ENCODE data around the gene ERC2. TPM values are rescaled to one million over a fixed set of nuclear protein-coding genes. Genes with fewer than 3 reads are reported as not detected.

The ERC2 gene
- total RNA-seq, 1 experiment from 2014 or later: 0.77 TPM

DNA sequence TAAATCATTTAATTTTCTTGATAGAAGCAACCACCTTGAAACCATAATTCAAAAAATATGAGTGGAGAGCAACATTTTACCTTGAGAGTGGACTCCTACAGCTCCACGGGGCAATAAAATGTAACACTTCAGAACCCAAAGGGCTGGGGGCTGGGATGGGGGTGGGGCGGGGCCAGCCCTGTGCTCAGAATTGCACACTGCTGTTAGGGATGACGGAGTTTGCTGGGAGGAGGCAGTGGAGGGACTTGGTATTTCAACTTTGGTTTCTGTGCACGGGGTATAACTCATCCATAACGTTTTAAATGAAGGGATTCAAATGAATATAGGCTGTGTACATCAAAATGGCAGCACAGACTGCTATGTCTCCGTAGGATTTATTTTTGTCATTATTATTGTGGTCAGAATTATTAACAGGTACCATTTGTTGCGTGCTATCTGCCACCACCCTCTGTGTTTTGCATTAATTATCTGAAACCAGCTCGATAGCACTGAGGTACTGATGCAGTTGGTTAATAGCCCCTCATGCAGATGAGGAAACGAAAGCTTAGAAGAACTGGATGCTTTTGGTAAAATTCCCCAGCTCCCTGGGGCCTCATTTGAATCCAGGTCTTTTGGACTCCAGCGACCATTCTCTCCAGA, 951.8 kb downstream of the ERC2 start:
- Histone ChIP-seq H2AFZ (ENCODE audit: low read length) (no peak overlapping the region), H3K9ac (ENCODE audit: low read length) (no peak overlapping the region), H3K27me3 (ENCODE audit: low read length) (no peaks in the 10 kb centered on the region), H3K9me2 (replicated peaks; ENCODE audit: low read length) (no peaks in the 10 kb centered on the region), H3K4me2 (ENCODE audit: low read length) (no peak overlapping the region), H3K36me3 (ENCODE audit: low read depth, low read length) (no peaks in the 10 kb centered on the region), H3K79me2 (ENCODE audit: low read length) (no peaks in the 10 kb centered on the region), H3F3A (ENCODE audit: low read length, unreplicated experiment) (peaks cover 7% of the 10 kb centered on the region), H3K4me1 (ENCODE audit: insufficient read depth, low read length) (peaks cover 38% of the 10 kb centered on the region), H3K4me3 (ENCODE audit: low read length) (no peak overlapping the region), H3K9me3 (ENCODE audit: low read length) (no peaks in the 10 kb centered on the region), H3K27ac (ENCODE audit: low read length) (no peak overlapping the region), H4K20me1 (ENCODE audit: low read length) (no peaks in the 10 kb centered on the region)
- ATAC-seq: no peak
- POLR2A ChIA-PET (ENCODE audit: unreplicated experiment): no interaction called here
- TF ChIP-seq EZH2 (IDR thresholded peaks at IDR 0.05; ENCODE audit: low read length, unreplicated experiment) (no peak), EZH2phosphoT487 (IDR thresholded peaks at IDR 0.05; ENCODE audit: borderline replicate concordance, low read length) (no peak)
- TF ChIP-seq, protein P1, sequence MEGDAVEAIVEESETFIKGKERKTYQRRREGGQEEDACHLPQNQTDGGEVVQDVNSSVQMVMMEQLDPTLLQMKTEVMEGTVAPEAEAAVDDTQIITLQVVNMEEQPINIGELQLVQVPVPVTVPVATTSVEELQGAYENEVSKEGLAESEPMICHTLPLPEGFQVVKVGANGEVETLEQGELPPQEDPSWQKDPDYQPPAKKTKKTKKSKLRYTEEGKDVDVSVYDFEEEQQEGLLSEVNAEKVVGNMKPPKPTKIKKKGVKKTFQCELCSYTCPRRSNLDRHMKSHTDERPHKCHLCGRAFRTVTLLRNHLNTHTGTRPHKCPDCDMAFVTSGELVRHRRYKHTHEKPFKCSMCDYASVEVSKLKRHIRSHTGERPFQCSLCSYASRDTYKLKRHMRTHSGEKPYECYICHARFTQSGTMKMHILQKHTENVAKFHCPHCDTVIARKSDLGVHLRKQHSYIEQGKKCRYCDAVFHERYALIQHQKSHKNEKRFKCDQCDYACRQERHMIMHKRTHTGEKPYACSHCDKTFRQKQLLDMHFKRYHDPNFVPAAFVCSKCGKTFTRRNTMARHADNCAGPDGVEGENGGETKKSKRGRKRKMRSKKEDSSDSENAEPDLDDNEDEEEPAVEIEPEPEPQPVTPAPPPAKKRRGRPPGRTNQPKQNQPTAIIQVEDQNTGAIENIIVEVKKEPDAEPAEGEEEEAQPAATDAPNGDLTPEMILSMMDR (conservative IDR thresholded peaks at IDR 0.05; ENCODE audit: low read depth, low read length): no peak
- intact Hi-C loops (cut with micrococcal nuclease): no loop called here
- no TSS peak for BruUV-seq (replicated peaks)
- no peak for DNase-seq
- CTCF ChIA-PET: interaction anchor here (0.6 kb wide), 1 partner anchor 113 kb away, joined by 3 read pairs; no protein-coding TSS in a partner anchor

DNA sequence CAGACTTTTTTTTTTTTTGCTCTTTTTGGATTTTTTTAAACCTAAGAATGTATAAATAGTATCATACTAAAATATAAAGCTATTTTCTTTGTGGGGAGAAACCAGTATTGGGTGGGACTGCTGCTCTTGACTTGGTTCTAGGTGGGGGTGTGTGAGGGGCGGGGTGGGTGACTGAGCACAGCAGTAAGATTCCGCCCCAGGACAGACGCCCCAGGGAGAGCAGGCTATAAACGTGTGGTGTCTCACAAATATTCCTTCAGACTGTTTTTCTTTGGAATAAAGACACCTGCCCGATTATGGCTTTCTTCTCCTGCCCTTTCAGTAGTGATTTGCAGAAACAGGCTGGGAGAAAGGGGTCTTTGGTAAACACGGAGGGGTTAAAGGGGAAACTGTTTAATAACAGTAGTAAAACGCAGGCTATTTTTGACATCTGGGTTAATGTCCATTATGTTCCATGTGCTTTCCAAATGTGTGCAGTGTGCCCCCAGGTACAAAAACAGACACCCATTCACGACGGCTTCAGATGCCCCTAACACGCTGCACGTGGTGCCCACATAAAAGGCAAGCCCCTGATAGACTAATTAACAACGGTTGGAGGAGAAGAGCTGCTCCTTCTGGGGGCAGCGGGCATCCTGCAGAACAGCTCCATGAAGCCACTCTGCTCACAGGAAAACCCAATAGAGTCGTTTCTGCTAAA, 952.6 kb downstream of the ERC2 start:
- no peak overlapping the region for H3K4me2 ChIP-seq (ENCODE audit: low read length)
- peaks cover 46% of the 10 kb centered on the region for H3K4me1 ChIP-seq (ENCODE audit: insufficient read depth, low read length)
- no peaks in the 10 kb centered on the region for H3K79me2 ChIP-seq (ENCODE audit: low read length)
- H3K9me3 ChIP-seq (ENCODE audit: low read length): no peaks in the 10 kb centered on the region
- TF ChIP-seq EZH2phosphoT487 (IDR thresholded peaks at IDR 0.05; ENCODE audit: borderline replicate concordance, low read length): no peak
- TF ChIP-seq EZH2 (IDR thresholded peaks at IDR 0.05; ENCODE audit: low read length, unreplicated experiment): no peak
- TF ChIP-seq, protein P1 (conservative IDR thresholded peaks at IDR 0.05; ENCODE audit: low read depth, low read length): no peak
- H3K27me3 ChIP-seq (ENCODE audit: low read length): no peaks in the 10 kb centered on the region
- H3K9me2 ChIP-seq (replicated peaks; ENCODE audit: low read length): no peaks in the 10 kb centered on the region
- no TSS peak for BruUV-seq (replicated peaks)
- CTCF ChIA-PET: interaction anchor here (0.6 kb wide), 2 partner anchors 15 to 114 kb away, joined by 3 to 15 read pairs; no protein-coding TSS in a partner anchor
- intact Hi-C loops (cut with micrococcal nuclease): no loop called here
- POLR2A ChIA-PET (ENCODE audit: unreplicated experiment): no interaction called here
- H3K4me3 ChIP-seq (ENCODE audit: low read length): no peak overlapping the region
- H3K9ac ChIP-seq (ENCODE audit: low read length): no peak overlapping the region
- no peaks in the 10 kb centered on the region for H4K20me1 ChIP-seq (ENCODE audit: low read length)
- H3F3A ChIP-seq (ENCODE audit: low read length, unreplicated experiment): peaks cover 10% of the 10 kb centered on the region
- no peaks in the 10 kb centered on the region for H3K36me3 ChIP-seq (ENCODE audit: low read depth, low read length)
- H2AFZ ChIP-seq (ENCODE audit: low read length): no peak overlapping the region
- no peak for ATAC-seq
- no peak for DNase-seq
- no peak overlapping the region for H3K27ac ChIP-seq (ENCODE audit: low read length)

DNA sequence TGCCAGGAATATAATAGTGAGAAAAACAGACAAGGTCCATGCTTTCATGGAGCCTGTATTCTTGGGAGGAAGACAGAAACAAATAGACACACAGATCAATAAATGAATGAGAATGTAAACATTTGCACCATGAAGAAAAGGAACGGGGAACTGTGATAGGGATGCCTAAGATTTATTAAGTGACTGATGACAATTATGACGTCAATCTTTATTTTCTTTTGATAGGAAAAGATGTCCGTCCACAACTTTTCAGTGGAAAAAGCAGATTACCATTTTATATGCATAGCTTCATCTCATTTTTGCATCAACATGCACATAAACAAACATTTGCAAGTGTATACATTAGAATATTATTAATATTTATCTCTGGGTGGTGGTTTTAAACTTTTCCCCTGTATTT, 953.3 kb downstream of the ERC2 start:
- no peak overlapping the region for H3K4me2 ChIP-seq (ENCODE audit: low read length)
- TF ChIP-seq EZH2phosphoT487 (IDR thresholded peaks at IDR 0.05; ENCODE audit: borderline replicate concordance, low read length): no peak
- TF ChIP-seq, protein P1 (conservative IDR thresholded peaks at IDR 0.05; ENCODE audit: low read depth, low read length): no peak
- no peak overlapping the region for H3K9ac ChIP-seq (ENCODE audit: low read length)
- H3K36me3 ChIP-seq (ENCODE audit: low read depth, low read length): no peaks in the 10 kb centered on the region
- H3K9me2 ChIP-seq (replicated peaks; ENCODE audit: low read length): no peaks in the 10 kb centered on the region
- H3F3A ChIP-seq (ENCODE audit: low read length, unreplicated experiment): peaks cover 10% of the 10 kb centered on the region
- H4K20me1 ChIP-seq (ENCODE audit: low read length): no peaks in the 10 kb centered on the region
- H3K4me3 ChIP-seq (ENCODE audit: low read length): no peak overlapping the region
- CTCF ChIA-PET: interaction anchor here (0.6 kb wide), 1 partner anchor 16 kb away, joined by 15 read pairs; no protein-coding TSS in a partner anchor
- no TSS peak for BruUV-seq (replicated peaks)
- intact Hi-C loops (cut with micrococcal nuclease): no loop called here
- H3K79me2 ChIP-seq (ENCODE audit: low read length): no peaks in the 10 kb centered on the region
- H3K4me1 ChIP-seq (ENCODE audit: insufficient read depth, low read length): peaks cover 46% of the 10 kb centered on the region
- H3K27ac ChIP-seq (ENCODE audit: low read length): no peak overlapping the region
- POLR2A ChIA-PET (ENCODE audit: unreplicated experiment): no interaction called here
- DNase-seq (no peak), ATAC-seq (no peak)
- no peaks in the 10 kb centered on the region for H3K9me3 ChIP-seq (ENCODE audit: low read length)
- H3K27me3 ChIP-seq (ENCODE audit: low read length): no peaks in the 10 kb centered on the region
- H2AFZ ChIP-seq (ENCODE audit: low read length): no peak overlapping the region

Measured in PC-3 (cell line).